Measurements from ENCODE around the gene CAT. TPM values are rescaled to one million over a fixed set of nuclear protein-coding genes. Genes with fewer than 3 reads are reported as not detected.

CAT gene
- total RNA-seq, 2 donors from 2014 or later: 83.8 to 108 TPM

DNA sequence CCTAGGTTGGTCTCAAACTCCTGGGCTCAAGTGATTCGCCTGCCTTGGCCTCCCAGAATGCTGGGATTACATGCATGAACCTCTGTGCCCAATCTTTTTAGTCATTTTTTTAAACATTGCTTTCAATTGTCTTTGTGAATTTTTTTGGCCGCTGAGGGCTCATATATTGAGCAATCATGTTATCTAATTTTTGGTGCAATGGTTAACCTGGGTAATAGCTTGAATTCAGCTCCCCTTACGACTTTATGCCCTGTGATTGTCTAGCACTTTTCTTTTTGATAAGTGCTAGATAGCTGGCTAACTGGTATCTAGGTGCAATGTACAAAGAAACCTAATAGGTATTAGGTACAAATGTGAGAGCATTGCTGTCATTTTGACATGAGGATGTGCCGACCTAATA is 35.3 kb upstream of the CAT start:
- TF ChIP-seq, protein P1, sequence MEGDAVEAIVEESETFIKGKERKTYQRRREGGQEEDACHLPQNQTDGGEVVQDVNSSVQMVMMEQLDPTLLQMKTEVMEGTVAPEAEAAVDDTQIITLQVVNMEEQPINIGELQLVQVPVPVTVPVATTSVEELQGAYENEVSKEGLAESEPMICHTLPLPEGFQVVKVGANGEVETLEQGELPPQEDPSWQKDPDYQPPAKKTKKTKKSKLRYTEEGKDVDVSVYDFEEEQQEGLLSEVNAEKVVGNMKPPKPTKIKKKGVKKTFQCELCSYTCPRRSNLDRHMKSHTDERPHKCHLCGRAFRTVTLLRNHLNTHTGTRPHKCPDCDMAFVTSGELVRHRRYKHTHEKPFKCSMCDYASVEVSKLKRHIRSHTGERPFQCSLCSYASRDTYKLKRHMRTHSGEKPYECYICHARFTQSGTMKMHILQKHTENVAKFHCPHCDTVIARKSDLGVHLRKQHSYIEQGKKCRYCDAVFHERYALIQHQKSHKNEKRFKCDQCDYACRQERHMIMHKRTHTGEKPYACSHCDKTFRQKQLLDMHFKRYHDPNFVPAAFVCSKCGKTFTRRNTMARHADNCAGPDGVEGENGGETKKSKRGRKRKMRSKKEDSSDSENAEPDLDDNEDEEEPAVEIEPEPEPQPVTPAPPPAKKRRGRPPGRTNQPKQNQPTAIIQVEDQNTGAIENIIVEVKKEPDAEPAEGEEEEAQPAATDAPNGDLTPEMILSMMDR (IDR thresholded peaks at IDR 0.05): no peak
- no peak for DNase-seq (ENCODE audit: low spot score)
- no peak overlapping the region for H3K4me3 ChIP-seq
- no peaks in the 10 kb centered on the region for H3K4me1 ChIP-seq
- no peaks in the 10 kb centered on the region for H3K27me3 ChIP-seq
- no peaks in the 10 kb centered on the region for H3K36me3 ChIP-seq
- no peak overlapping the region for H3K27ac ChIP-seq
- no peaks in the 10 kb centered on the region for H3K9me3 ChIP-seq

DNA sequence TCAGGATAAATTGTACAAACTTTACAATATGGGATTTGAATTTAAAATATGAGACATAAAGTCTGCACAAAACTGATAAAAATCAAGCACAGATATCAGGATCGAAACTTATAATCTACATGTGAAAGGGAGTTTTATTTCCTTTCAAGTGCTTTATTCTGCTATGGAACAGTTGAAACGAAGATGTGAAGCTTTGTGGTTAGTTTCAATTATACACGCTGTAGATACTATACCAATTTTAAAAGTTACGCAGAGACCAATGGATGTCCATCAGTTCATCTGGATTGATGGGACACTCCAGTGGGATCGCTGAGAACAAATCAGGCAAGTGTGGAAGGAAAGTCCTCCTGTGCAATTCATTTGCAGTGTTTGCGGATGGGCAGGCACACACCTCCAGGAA is 34.5 kb upstream of the CAT start:
- H3K9me3 ChIP-seq: no peaks in the 10 kb centered on the region
- no peaks in the 10 kb centered on the region for H3K36me3 ChIP-seq
- no peaks in the 10 kb centered on the region for H3K4me1 ChIP-seq
- TF ChIP-seq, protein P1 (IDR thresholded peaks at IDR 0.05): no peak
- no peaks in the 10 kb centered on the region for H3K27me3 ChIP-seq
- no peak overlapping the region for H3K4me3 ChIP-seq
- no peak overlapping the region for H3K27ac ChIP-seq
- no peak for DNase-seq (ENCODE audit: low spot score)

DNA sequence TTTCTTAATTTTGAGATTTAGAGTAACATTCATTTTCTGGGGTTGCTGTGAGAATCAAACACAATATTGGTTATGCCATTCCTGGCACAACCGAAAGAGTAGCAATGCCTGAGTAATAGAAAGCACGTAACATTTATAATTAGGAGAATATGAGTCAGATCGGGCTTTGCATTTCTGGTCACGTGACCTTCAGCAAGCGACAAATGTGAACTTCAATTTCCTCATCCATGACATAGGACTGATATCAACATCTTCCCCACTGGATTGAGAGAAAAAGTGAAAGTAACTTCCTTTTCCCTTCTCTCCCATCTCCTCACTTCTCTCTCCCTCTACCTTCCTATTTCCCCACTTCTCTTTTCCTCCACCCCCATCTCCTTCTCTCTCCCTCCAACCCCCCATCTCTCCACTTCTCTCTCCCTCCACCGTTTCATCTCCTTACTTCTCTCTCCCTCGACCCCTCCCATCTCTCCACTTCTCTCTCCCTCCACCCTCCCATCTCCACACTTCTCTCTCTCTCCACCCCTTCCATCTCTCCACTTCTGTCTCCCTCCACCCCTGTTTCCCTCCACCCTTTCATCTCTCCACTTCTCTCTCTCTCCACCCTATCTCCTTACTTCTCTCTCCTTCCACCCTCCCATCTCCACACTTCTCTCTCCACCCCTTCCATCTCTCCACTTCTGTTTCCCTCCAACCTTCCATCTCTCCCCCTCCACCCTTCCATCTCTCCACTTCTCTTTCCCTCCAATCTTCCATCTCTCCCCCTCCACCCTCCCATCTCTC is 33.5 kb upstream of the CAT start:
- Histone ChIP-seq H3K9me3 (no peaks in the 10 kb centered on the region), H3K4me1 (no peaks in the 10 kb centered on the region), H3K27me3 (no peaks in the 10 kb centered on the region), H3K36me3 (no peaks in the 10 kb centered on the region), H3K4me3 (no peak overlapping the region), H3K27ac (no peak overlapping the region)
- TF ChIP-seq, protein P1 (IDR thresholded peaks at IDR 0.05): no peak
- DNase-seq (ENCODE audit: low spot score): no peak

DNA sequence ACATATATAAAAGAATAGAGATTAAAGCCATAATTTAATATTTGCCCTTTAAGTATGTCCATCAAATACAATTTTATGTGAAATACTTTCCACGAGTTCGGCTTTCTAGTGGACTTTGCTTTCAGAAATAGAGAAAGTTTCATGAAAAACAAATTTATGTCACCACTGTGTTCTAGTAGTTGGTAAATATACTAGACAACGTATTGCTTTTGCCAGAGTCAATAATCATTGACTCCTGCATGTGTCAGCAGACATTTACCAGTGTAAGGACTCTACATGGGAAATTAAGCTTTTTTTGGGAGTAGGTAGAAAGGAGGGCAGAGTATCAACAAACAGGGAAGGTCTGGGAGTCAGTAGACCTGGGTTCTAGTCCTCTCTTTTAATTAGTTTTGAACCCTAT is 32.3 kb upstream of the CAT start:
- no peak for DNase-seq (ENCODE audit: low spot score)
- Histone ChIP-seq H3K27me3 (no peaks in the 10 kb centered on the region), H3K36me3 (no peaks in the 10 kb centered on the region), H3K27ac (no peak overlapping the region), H3K4me1 (no peaks in the 10 kb centered on the region), H3K4me3 (no peak overlapping the region), H3K9me3 (no peaks in the 10 kb centered on the region)
- TF ChIP-seq, protein P1 (IDR thresholded peaks at IDR 0.05): no peak

DNA sequence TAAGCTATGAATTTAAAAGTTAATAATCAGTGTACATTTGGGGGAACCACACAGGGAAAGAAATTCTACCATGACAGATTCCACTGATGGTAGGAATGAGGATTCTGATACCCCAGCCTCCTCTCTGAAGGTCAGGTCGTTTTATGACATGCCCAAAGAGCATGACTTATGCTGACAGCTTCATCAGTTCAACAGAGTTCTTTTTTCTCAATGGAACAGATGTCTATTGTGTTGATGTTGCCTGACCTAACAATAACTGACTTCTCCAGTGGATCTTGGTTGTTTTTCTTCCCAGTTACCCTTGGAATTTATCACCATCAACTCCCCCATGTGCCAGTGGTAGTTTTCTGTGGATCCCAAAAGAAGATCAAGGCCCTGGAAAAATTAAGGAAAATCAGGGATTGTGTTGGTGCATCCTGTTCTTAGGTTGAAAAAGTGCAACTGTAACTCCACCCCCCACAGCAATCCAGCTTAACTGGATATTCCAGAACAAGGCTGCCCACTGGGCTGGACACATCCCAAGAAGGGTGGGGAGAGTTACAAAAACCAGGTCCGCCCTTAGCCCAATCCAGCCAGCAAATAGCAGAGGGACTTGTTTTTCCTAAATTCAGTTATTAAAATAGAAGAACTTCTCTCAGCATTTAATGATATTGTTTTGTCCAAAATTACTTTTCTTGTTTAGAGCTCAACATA is 31.5 kb upstream of the CAT start:
- H3K36me3 ChIP-seq: no peaks in the 10 kb centered on the region
- H3K4me1 ChIP-seq: no peaks in the 10 kb centered on the region
- no peak overlapping the region for H3K4me3 ChIP-seq
- peaks cover 0 to under 1% of the 10 kb centered on the region in 2 donors for H3K9me3 ChIP-seq
- no peaks in the 10 kb centered on the region for H3K27me3 ChIP-seq
- no peak for DNase-seq (ENCODE audit: low spot score)
- TF ChIP-seq, protein P1 (IDR thresholded peaks at IDR 0.05): no peak
- H3K27ac ChIP-seq: no peak overlapping the region
